HCT116 (cell line): ENCODE measurements around the gene AAMP.

Experiments
- CEBPB ChIP-seq: IDR thresholded peaks from 2 replicates; pipeline ENCODE4 v1.6.1; 2012; ENCODE audit warnings: low read depth
- EZH2 ChIP-seq: fragments of 200-600 bp; sonication (generic); IDR thresholded peaks from 2 replicates; pipeline ENCODE4 v1.6.1; 2017; ENCODE audit warnings: antibody characterized with exemption, mixed run types
- EZH2phosphoT487 ChIP-seq: fragments of 200-600 bp; IDR thresholded peaks from 2 replicates; pipeline ENCODE4 v1.6.1; 2018; ENCODE audit warnings: antibody characterized with exemption, borderline replicate concordance
- FOSL1 ChIP-seq: IDR thresholded peaks from 2 replicates; pipeline ENCODE4 v1.6.1; 2012; ENCODE audit warnings: low read depth
- MAX ChIP-seq: IDR thresholded peaks from 2 replicates; pipeline ENCODE4 v1.6.1; 2012
- POLR2A ChIP-seq: IDR thresholded peaks from 2 replicates; pipeline ENCODE4 v1.7.0; 2011; ENCODE audit warnings: borderline replicate concordance; ENCODE audit not compliant: insufficient read depth, insufficient read length; ENCODE audit errors: extremely low read depth
- POLR2AphosphoS5 ChIP-seq: IDR thresholded peaks from 2 replicates; pipeline ENCODE4 v1.6.1; 2011; ENCODE audit warnings: mild to moderate bottlenecking, low read depth, low read length, moderate library complexity
- ZFX ChIP-seq: fragments of 450-650 bp; IDR thresholded peaks from 2 replicates; pipeline ENCODE4 v1.6.1; 2017
- ZNF274 ChIP-seq: fragments of 200-500 bp; sonication (Bioruptor generic); IDR thresholded peaks from 2 replicates; pipeline ENCODE4 v1.6.1; 2014; ENCODE audit warnings: mild to moderate bottlenecking, low read depth, low read length, inconsistent platforms
- TF ChIP-seq, protein P1 (sequence below), 3 experiments: fragments of 200-600 bp in 1 of 3; sonication (generic) in 1 of 3; IDR thresholded peaks in 2 of 3; conservative IDR thresholded peaks in 1 of 3; 2 replicates each; pipeline ENCODE4 v1.5.1; 2012 to 2017; ENCODE audit warnings: low read depth in 2 of 3, low read length in 2 of 3, antibody characterized with exemption in 1 of 3, borderline replicate concordance in 1 of 3, control low read depth in 1 of 3, mild to moderate bottlenecking in 1 of 3, mixed read lengths in 1 of 3, mixed run types in 1 of 3, moderate library complexity in 1 of 3; ENCODE audit not compliant: insufficient read depth in 1 of 3
- TF ChIP-seq, protein P2 (sequence below): IDR thresholded peaks from 2 replicates; pipeline ENCODE4 v1.6.1; 2012; ENCODE audit warnings: low read depth

DNA sequence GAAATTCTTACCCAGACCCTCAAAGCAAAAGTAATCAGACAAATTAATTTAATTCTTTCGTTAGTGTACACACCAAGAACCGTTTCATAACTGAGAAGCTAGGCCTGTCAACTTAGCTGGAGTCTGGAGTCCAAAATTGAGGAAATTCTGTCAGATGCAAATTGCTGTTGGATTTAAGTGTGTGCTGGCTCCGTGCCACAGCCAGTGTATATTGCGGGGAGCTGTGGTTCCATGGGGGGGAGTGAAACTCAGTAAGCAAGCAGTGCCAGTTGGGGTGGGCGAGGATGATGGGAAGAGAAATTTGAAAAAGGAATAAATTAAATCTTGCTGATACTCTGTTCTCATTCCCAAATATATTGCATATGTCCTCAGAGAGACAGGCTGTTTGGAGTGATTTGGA is 48.9 kb downstream of the AAMP start:
- TF ChIP-seq ZNF274 = no peak
- no peak for TF ChIP-seq POLR2A
- no peak for TF ChIP-seq MAX
- TF ChIP-seq EZH2 = no peak
- TF ChIP-seq, protein P1, sequence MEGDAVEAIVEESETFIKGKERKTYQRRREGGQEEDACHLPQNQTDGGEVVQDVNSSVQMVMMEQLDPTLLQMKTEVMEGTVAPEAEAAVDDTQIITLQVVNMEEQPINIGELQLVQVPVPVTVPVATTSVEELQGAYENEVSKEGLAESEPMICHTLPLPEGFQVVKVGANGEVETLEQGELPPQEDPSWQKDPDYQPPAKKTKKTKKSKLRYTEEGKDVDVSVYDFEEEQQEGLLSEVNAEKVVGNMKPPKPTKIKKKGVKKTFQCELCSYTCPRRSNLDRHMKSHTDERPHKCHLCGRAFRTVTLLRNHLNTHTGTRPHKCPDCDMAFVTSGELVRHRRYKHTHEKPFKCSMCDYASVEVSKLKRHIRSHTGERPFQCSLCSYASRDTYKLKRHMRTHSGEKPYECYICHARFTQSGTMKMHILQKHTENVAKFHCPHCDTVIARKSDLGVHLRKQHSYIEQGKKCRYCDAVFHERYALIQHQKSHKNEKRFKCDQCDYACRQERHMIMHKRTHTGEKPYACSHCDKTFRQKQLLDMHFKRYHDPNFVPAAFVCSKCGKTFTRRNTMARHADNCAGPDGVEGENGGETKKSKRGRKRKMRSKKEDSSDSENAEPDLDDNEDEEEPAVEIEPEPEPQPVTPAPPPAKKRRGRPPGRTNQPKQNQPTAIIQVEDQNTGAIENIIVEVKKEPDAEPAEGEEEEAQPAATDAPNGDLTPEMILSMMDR (IDR thresholded peaks at IDR 0.05 in 2 of 3, conservative IDR thresholded peaks at IDR 0.05 in 1 of 3; ENCODE audit: borderline replicate concordance in 1 of 3, insufficient read depth in 1 of 3, low read depth in 2 of 3, low read length in 2 of 3) = no peak
- TF ChIP-seq EZH2phosphoT487 = no peak
- TF ChIP-seq POLR2AphosphoS5 = no peak
- TF ChIP-seq ZFX = no peak
- TF ChIP-seq, protein P2, sequence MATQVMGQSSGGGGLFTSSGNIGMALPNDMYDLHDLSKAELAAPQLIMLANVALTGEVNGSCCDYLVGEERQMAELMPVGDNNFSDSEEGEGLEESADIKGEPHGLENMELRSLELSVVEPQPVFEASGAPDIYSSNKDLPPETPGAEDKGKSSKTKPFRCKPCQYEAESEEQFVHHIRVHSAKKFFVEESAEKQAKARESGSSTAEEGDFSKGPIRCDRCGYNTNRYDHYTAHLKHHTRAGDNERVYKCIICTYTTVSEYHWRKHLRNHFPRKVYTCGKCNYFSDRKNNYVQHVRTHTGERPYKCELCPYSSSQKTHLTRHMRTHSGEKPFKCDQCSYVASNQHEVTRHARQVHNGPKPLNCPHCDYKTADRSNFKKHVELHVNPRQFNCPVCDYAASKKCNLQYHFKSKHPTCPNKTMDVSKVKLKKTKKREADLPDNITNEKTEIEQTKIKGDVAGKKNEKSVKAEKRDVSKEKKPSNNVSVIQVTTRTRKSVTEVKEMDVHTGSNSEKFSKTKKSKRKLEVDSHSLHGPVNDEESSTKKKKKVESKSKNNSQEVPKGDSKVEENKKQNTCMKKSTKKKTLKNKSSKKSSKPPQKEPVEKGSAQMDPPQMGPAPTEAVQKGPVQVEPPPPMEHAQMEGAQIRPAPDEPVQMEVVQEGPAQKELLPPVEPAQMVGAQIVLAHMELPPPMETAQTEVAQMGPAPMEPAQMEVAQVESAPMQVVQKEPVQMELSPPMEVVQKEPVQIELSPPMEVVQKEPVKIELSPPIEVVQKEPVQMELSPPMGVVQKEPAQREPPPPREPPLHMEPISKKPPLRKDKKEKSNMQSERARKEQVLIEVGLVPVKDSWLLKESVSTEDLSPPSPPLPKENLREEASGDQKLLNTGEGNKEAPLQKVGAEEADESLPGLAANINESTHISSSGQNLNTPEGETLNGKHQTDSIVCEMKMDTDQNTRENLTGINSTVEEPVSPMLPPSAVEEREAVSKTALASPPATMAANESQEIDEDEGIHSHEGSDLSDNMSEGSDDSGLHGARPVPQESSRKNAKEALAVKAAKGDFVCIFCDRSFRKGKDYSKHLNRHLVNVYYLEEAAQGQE = no peak
- no peak for TF ChIP-seq FOSL1
- no peak for TF ChIP-seq CEBPB
